H9 (cell line): ENCODE results near the gene KIAA1614. TPM values are rescaled to one million over a fixed set of nuclear protein-coding genes. Genes with fewer than 3 reads are reported as not detected.

ENCODE experiments used
- DNase-seq: peaks from one replicate; pipeline ENCODE4 v3.0.0-alpha.2; 2017
- H2AFZ ChIP-seq: one replicate; pipeline ENCODE4 v1.6.1; 2013; ENCODE audit warnings: mild to moderate bottlenecking, low read length, control low read depth, moderate library complexity
- H2AK5ac ChIP-seq: 2 replicates; pipeline ENCODE4 v1.6.1; 2013; ENCODE audit warnings: low read length, control low read depth, mixed read lengths; ENCODE audit not compliant: insufficient read length
- H2BK120ac ChIP-seq: one replicate; pipeline ENCODE4 v1.6.1; 2013; ENCODE audit warnings: low read depth, mild to moderate bottlenecking, low read length, control low read depth, inconsistent platforms; ENCODE audit not compliant: poor library complexity, severe bottlenecking
- H2BK12ac ChIP-seq: 2 replicates; pipeline ENCODE4 v1.6.1; 2013; ENCODE audit warnings: low read length, control low read depth, mixed read lengths, low read depth; ENCODE audit not compliant: insufficient read length
- H2BK15ac ChIP-seq: 2 replicates; pipeline ENCODE4 v1.6.1; 2013; ENCODE audit warnings: low read depth, low read length, control low read depth
- H2BK20ac ChIP-seq: one replicate; pipeline ENCODE4 v1.6.1; 2013; ENCODE audit warnings: low read depth, mild to moderate bottlenecking, low read length, control low read depth, inconsistent platforms; ENCODE audit not compliant: poor library complexity, severe bottlenecking
- H2BK5ac ChIP-seq: 2 replicates; pipeline ENCODE4 v1.6.1; 2013; ENCODE audit warnings: low read length, control low read depth, mixed read lengths; ENCODE audit not compliant: insufficient read length
- H3K14ac ChIP-seq: 2 replicates; pipeline ENCODE4 v1.6.1; 2013; ENCODE audit warnings: low read length, control low read depth; ENCODE audit not compliant: insufficient read depth
- H3K18ac ChIP-seq: 2 replicates; pipeline ENCODE4 v1.6.1; 2013; ENCODE audit warnings: low read depth, mild to moderate bottlenecking, mixed read lengths, low read length, control low read depth; ENCODE audit not compliant: insufficient read length
- H3K23ac ChIP-seq: 2 replicates; pipeline ENCODE4 v1.6.1; 2013; ENCODE audit warnings: low read length, control low read depth, mixed read lengths, low read depth; ENCODE audit not compliant: insufficient read length
- H3K23me2 ChIP-seq: 2 replicates; pipeline ENCODE4 v1.6.1; 2013; ENCODE audit warnings: low read depth, mild to moderate bottlenecking, mixed read lengths, low read length, control low read depth; ENCODE audit not compliant: insufficient read length, poor library complexity, severe bottlenecking
- H3K27ac ChIP-seq: 2 replicates; pipeline ENCODE4 v1.5.1; 2013; ENCODE audit warnings: low read length, control low read depth, mixed read lengths, low read depth; ENCODE audit not compliant: insufficient read length
- H3K27me3 ChIP-seq: 2 replicates; pipeline ENCODE4 v1.6.1; 2013; ENCODE audit warnings: low read length, control low read depth, inconsistent platforms; ENCODE audit not compliant: insufficient read depth
- H3K4ac ChIP-seq: 2 replicates; pipeline ENCODE4 v1.6.1; 2013; ENCODE audit warnings: low read depth, mild to moderate bottlenecking, control low read depth, inconsistent platforms, low read length, moderate library complexity
- H3K4me1 ChIP-seq: 2 replicates; pipeline ENCODE4 v1.6.1; 2013; ENCODE audit warnings: low read length, control low read depth, inconsistent platforms; ENCODE audit not compliant: insufficient read depth
- H3K4me2 ChIP-seq: 2 replicates; pipeline ENCODE4 v1.6.1; 2013; ENCODE audit warnings: low read length, control low read depth, mixed read lengths; ENCODE audit not compliant: insufficient read length, insufficient read depth
- H3K56ac ChIP-seq: 2 replicates; pipeline ENCODE4 v1.6.1; 2013; ENCODE audit warnings: low read depth, mild to moderate bottlenecking, mixed read lengths, low read length, control low read depth; ENCODE audit not compliant: insufficient read length
- H3K79me1 ChIP-seq: 2 replicates; pipeline ENCODE4 v1.6.1; 2013; ENCODE audit warnings: low read depth, mild to moderate bottlenecking, moderate library complexity, low read length, control low read depth, inconsistent platforms; ENCODE audit not compliant: insufficient read depth, poor library complexity, severe bottlenecking
- H3K79me2 ChIP-seq: 2 replicates; pipeline ENCODE4 v1.6.1; 2013; ENCODE audit warnings: low read length, control low read depth, inconsistent platforms; ENCODE audit not compliant: insufficient read depth
- H3K9ac ChIP-seq: 2 replicates; pipeline ENCODE4 v1.6.1; 2013; ENCODE audit warnings: low read length, control low read depth, mixed read lengths; ENCODE audit not compliant: insufficient read length; ENCODE audit errors: extremely low read depth
- H3K9me3 ChIP-seq: one replicate; pipeline ENCODE4 v1.6.1; 2013; ENCODE audit warnings: low read depth, low read length, inconsistent platforms; ENCODE audit not compliant: control insufficient read depth
- H3T11ph ChIP-seq: one replicate; pipeline ENCODE4 v1.6.1; 2013; ENCODE audit warnings: mild to moderate bottlenecking, low read length, control low read depth, inconsistent platforms
- H4K20me1 ChIP-seq: one replicate; pipeline ENCODE4 v1.6.1; 2013; ENCODE audit not compliant: control insufficient read depth, insufficient read length, insufficient read depth
- H4K5ac ChIP-seq: 2 replicates; pipeline ENCODE4 v1.6.1; 2013; ENCODE audit warnings: low read depth, mild to moderate bottlenecking, mixed read lengths, low read length, control low read depth; ENCODE audit not compliant: insufficient read length
- H4K8ac ChIP-seq: replicated peaks from 2 replicates; pipeline ENCODE4 v1.6.1; 2013; ENCODE audit warnings: low read length, control low read depth, mixed read lengths, low read depth; ENCODE audit not compliant: insufficient read length
- H4K91ac ChIP-seq: 2 replicates; pipeline ENCODE4 v1.6.1; 2013; ENCODE audit warnings: low read depth, mild to moderate bottlenecking, moderate library complexity, mixed read lengths, low read length, control low read depth; ENCODE audit not compliant: insufficient read length
- H3K27ac Mint-ChIP-seq, 3 experiments: 2 replicates in 2 of 3; 3 replicates in 1 of 3; pipeline ENCODE4 v1.8.0; 2020 to 2021; ENCODE audit warnings: mixed read lengths in 3 of 3, mild to moderate bottlenecking in 1 of 3, moderate library complexity in 1 of 3
- H3K27me3 Mint-ChIP-seq: 2 replicates; pipeline ENCODE4 v1.8.0; 2021; ENCODE audit warnings: low read depth, mild to moderate bottlenecking, moderate library complexity, mixed read lengths
- H3K36me3 Mint-ChIP-seq, 3 experiments: 2 replicates in 2 of 3; 3 replicates in 1 of 3; pipeline ENCODE4 v1.8.0; 2020 to 2021; ENCODE audit warnings: low read depth in 3 of 3, mixed read lengths in 3 of 3; ENCODE audit not compliant: insufficient read depth in 1 of 3
- H3K4me1 Mint-ChIP-seq, 2 experiments: 2 replicates each; pipeline ENCODE4 v1.8.0; 2020; ENCODE audit warnings: mixed read lengths in 2 of 2
- H3K4me3 Mint-ChIP-seq, 2 experiments: 2 replicates in 1 of 2; 3 replicates in 1 of 2; pipeline ENCODE4 v1.8.0; 2020 to 2021; ENCODE audit warnings: mild to moderate bottlenecking in 2 of 2, mixed read lengths in 2 of 2, moderate library complexity in 1 of 2
- H3K9me3 Mint-ChIP-seq, 2 experiments: 2 replicates in 1 of 2; 3 replicates in 1 of 2; pipeline ENCODE4 v1.8.0; 2020; ENCODE audit warnings: mild to moderate bottlenecking in 2 of 2, mixed read lengths in 2 of 2, moderate library complexity in 1 of 2
- WGBS: extraction: QIAGEN DNeasy Blood & Tissue Kit; methylation state at CpG from one replicate; pipeline ENCODE4 v1.1.7; 2013; ENCODE audit warnings: missing lambda C conversion rate, low lambda C conversion rate, mixed read lengths; ENCODE audit not compliant: insufficient read length; ENCODE audit errors: extremely low coverage; 5-methylcytosine and 5-hydroxymethylcytosine counted together
- total RNA-seq: library from RNA; stranded (reverse); gene quantifications from 2 replicates; pipeline ENCODE4 v1.2.1, GENCODE V29; 2021
- TF ChIP-seq, protein P1 (sequence below): fragments of 200-600 bp; sonication (generic); conservative IDR thresholded peaks from 3 replicates; pipeline ENCODE4 v1.8.0; 2021; ENCODE audit warnings: antibody characterized with exemption, mild to moderate bottlenecking

KIAA1614 gene
- total RNA-seq, 1 experiment from 2014 or later: 1.3 TPM

DNA sequence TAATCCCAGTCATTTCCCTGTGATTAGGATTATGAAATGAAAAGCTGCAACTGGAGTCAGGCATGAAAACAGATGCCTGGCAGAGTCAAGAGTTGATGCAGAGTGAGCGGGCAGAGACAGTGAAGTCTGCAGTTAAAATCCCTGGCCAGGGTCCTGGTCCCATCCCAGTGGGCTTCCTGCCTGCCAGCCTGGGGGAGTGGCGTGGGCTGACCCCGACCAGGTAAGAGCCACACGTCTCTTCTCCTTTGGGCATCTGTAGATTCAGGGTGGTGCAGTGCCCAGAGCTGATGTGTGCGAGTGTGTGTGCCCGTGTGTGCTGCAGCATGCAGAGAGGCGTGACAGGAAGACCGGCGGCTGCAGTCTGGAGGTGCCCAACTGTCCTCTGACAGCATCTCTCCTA, 6.2 kb upstream of the KIAA1614 start:
- Histone ChIP-seq H2BK120ac (no peak overlapping the region), H2AFZ (no peak overlapping the region), H3K9me3 (no peaks in the 10 kb centered on the region), H3K27me3 (no peaks in the 10 kb centered on the region), H2BK20ac (no peak overlapping the region), H3K23ac (no peak overlapping the region), H3K27ac (no peak overlapping the region), H4K8ac (no peak overlapping the region), H2AK5ac (no peak overlapping the region), H3K23me2 (no peaks in the 10 kb centered on the region), H2BK5ac (no peak overlapping the region), H2BK12ac (no peak overlapping the region), H4K91ac (no peak overlapping the region), H3T11ph (no peak overlapping the region), H3K4me2 (no peak overlapping the region), H4K20me1 (no peaks in the 10 kb centered on the region), H2BK15ac (no peak overlapping the region), H3K18ac (no peak overlapping the region), H3K79me2 (no peaks in the 10 kb centered on the region), H3K14ac (no peak overlapping the region), H3K4me1 (no peaks in the 10 kb centered on the region; the same call in 1 of the 2 replicates), H3K56ac (no peak overlapping the region), H3K9ac (no peak overlapping the region), H3K79me1 (no peaks in the 10 kb centered on the region), H4K5ac (no peak overlapping the region), H3K4ac (no peak overlapping the region)
- Mint-ChIP-seq H3K27me3 (peaks cover 22% of the 10 kb centered on the region), H3K4me3 (no peak overlapping the region), H3K4me1 (peaks cover 14 to 19% of the 10 kb centered on the region in 2 experiments), H3K9me3 (no peaks in the 10 kb centered on the region), H3K36me3 (no peaks in the 10 kb centered on the region), H3K27ac (no peak overlapping the region)
- no CpG with 5 or more reads among the region's 9 CpGs for WGBS
- TF ChIP-seq, protein P1, sequence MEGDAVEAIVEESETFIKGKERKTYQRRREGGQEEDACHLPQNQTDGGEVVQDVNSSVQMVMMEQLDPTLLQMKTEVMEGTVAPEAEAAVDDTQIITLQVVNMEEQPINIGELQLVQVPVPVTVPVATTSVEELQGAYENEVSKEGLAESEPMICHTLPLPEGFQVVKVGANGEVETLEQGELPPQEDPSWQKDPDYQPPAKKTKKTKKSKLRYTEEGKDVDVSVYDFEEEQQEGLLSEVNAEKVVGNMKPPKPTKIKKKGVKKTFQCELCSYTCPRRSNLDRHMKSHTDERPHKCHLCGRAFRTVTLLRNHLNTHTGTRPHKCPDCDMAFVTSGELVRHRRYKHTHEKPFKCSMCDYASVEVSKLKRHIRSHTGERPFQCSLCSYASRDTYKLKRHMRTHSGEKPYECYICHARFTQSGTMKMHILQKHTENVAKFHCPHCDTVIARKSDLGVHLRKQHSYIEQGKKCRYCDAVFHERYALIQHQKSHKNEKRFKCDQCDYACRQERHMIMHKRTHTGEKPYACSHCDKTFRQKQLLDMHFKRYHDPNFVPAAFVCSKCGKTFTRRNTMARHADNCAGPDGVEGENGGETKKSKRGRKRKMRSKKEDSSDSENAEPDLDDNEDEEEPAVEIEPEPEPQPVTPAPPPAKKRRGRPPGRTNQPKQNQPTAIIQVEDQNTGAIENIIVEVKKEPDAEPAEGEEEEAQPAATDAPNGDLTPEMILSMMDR: no peak
- DNase-seq: no peak
